H9 (cell line): ENCODE data around the gene TMEM114. TPM values are rescaled to one million over a fixed set of nuclear protein-coding genes. Genes with fewer than 3 reads are reported as not detected.

Experiments used
- DNase-seq: peaks from one replicate; pipeline ENCODE4 v3.0.0-alpha.2; 2017
- H2AFZ ChIP-seq: one replicate; pipeline ENCODE4 v1.6.1; 2013; ENCODE audit warnings: mild to moderate bottlenecking, low read length, control low read depth, moderate library complexity
- H2AK5ac ChIP-seq: 2 replicates; pipeline ENCODE4 v1.6.1; 2013; ENCODE audit warnings: low read length, control low read depth, mixed read lengths; ENCODE audit not compliant: insufficient read length
- H2BK120ac ChIP-seq: one replicate; pipeline ENCODE4 v1.6.1; 2013; ENCODE audit warnings: low read depth, mild to moderate bottlenecking, low read length, control low read depth, inconsistent platforms; ENCODE audit not compliant: poor library complexity, severe bottlenecking
- H2BK12ac ChIP-seq: 2 replicates; pipeline ENCODE4 v1.6.1; 2013; ENCODE audit warnings: low read length, control low read depth, mixed read lengths, low read depth; ENCODE audit not compliant: insufficient read length
- H2BK15ac ChIP-seq: 2 replicates; pipeline ENCODE4 v1.6.1; 2013; ENCODE audit warnings: low read depth, low read length, control low read depth
- H2BK20ac ChIP-seq: one replicate; pipeline ENCODE4 v1.6.1; 2013; ENCODE audit warnings: low read depth, mild to moderate bottlenecking, low read length, control low read depth, inconsistent platforms; ENCODE audit not compliant: poor library complexity, severe bottlenecking
- H2BK5ac ChIP-seq: 2 replicates; pipeline ENCODE4 v1.6.1; 2013; ENCODE audit warnings: low read length, control low read depth, mixed read lengths; ENCODE audit not compliant: insufficient read length
- H3K14ac ChIP-seq: 2 replicates; pipeline ENCODE4 v1.6.1; 2013; ENCODE audit warnings: low read length, control low read depth; ENCODE audit not compliant: insufficient read depth
- H3K18ac ChIP-seq: 2 replicates; pipeline ENCODE4 v1.6.1; 2013; ENCODE audit warnings: low read depth, mild to moderate bottlenecking, mixed read lengths, low read length, control low read depth; ENCODE audit not compliant: insufficient read length
- H3K23ac ChIP-seq: 2 replicates; pipeline ENCODE4 v1.6.1; 2013; ENCODE audit warnings: low read length, control low read depth, mixed read lengths, low read depth; ENCODE audit not compliant: insufficient read length
- H3K23me2 ChIP-seq: 2 replicates; pipeline ENCODE4 v1.6.1; 2013; ENCODE audit warnings: low read depth, mild to moderate bottlenecking, mixed read lengths, low read length, control low read depth; ENCODE audit not compliant: insufficient read length, poor library complexity, severe bottlenecking
- H3K27ac ChIP-seq: 2 replicates; pipeline ENCODE4 v1.5.1; 2013; ENCODE audit warnings: low read length, control low read depth, mixed read lengths, low read depth; ENCODE audit not compliant: insufficient read length
- H3K27me3 ChIP-seq: 2 replicates; pipeline ENCODE4 v1.6.1; 2013; ENCODE audit warnings: low read length, control low read depth, inconsistent platforms; ENCODE audit not compliant: insufficient read depth
- H3K4ac ChIP-seq: 2 replicates; pipeline ENCODE4 v1.6.1; 2013; ENCODE audit warnings: low read depth, mild to moderate bottlenecking, control low read depth, inconsistent platforms, low read length, moderate library complexity
- H3K4me1 ChIP-seq: 2 replicates; pipeline ENCODE4 v1.6.1; 2013; ENCODE audit warnings: low read length, control low read depth, inconsistent platforms; ENCODE audit not compliant: insufficient read depth
- H3K4me2 ChIP-seq: 2 replicates; pipeline ENCODE4 v1.6.1; 2013; ENCODE audit warnings: low read length, control low read depth, mixed read lengths; ENCODE audit not compliant: insufficient read length, insufficient read depth
- H3K56ac ChIP-seq: 2 replicates; pipeline ENCODE4 v1.6.1; 2013; ENCODE audit warnings: low read depth, mild to moderate bottlenecking, mixed read lengths, low read length, control low read depth; ENCODE audit not compliant: insufficient read length
- H3K79me1 ChIP-seq: 2 replicates; pipeline ENCODE4 v1.6.1; 2013; ENCODE audit warnings: low read depth, mild to moderate bottlenecking, moderate library complexity, low read length, control low read depth, inconsistent platforms; ENCODE audit not compliant: insufficient read depth, poor library complexity, severe bottlenecking
- H3K79me2 ChIP-seq: 2 replicates; pipeline ENCODE4 v1.6.1; 2013; ENCODE audit warnings: low read length, control low read depth, inconsistent platforms; ENCODE audit not compliant: insufficient read depth
- H3K9ac ChIP-seq: 2 replicates; pipeline ENCODE4 v1.6.1; 2013; ENCODE audit warnings: low read length, control low read depth, mixed read lengths; ENCODE audit not compliant: insufficient read length; ENCODE audit errors: extremely low read depth
- H3K9me3 ChIP-seq: one replicate; pipeline ENCODE4 v1.6.1; 2013; ENCODE audit warnings: low read depth, low read length, inconsistent platforms; ENCODE audit not compliant: control insufficient read depth
- H3T11ph ChIP-seq: one replicate; pipeline ENCODE4 v1.6.1; 2013; ENCODE audit warnings: mild to moderate bottlenecking, low read length, control low read depth, inconsistent platforms
- H4K20me1 ChIP-seq: one replicate; pipeline ENCODE4 v1.6.1; 2013; ENCODE audit not compliant: control insufficient read depth, insufficient read length, insufficient read depth
- H4K5ac ChIP-seq: 2 replicates; pipeline ENCODE4 v1.6.1; 2013; ENCODE audit warnings: low read depth, mild to moderate bottlenecking, mixed read lengths, low read length, control low read depth; ENCODE audit not compliant: insufficient read length
- H4K8ac ChIP-seq: replicated peaks from 2 replicates; pipeline ENCODE4 v1.6.1; 2013; ENCODE audit warnings: low read length, control low read depth, mixed read lengths, low read depth; ENCODE audit not compliant: insufficient read length
- H4K91ac ChIP-seq: 2 replicates; pipeline ENCODE4 v1.6.1; 2013; ENCODE audit warnings: low read depth, mild to moderate bottlenecking, moderate library complexity, mixed read lengths, low read length, control low read depth; ENCODE audit not compliant: insufficient read length
- H3K27ac Mint-ChIP-seq, 3 experiments: 2 replicates in 2 of 3; 3 replicates in 1 of 3; pipeline ENCODE4 v1.8.0; 2020 to 2021; ENCODE audit warnings: mixed read lengths in 3 of 3, mild to moderate bottlenecking in 1 of 3, moderate library complexity in 1 of 3
- H3K27me3 Mint-ChIP-seq: 2 replicates; pipeline ENCODE4 v1.8.0; 2021; ENCODE audit warnings: low read depth, mild to moderate bottlenecking, moderate library complexity, mixed read lengths
- H3K36me3 Mint-ChIP-seq, 3 experiments: 2 replicates in 2 of 3; 3 replicates in 1 of 3; pipeline ENCODE4 v1.8.0; 2020 to 2021; ENCODE audit warnings: low read depth in 3 of 3, mixed read lengths in 3 of 3; ENCODE audit not compliant: insufficient read depth in 1 of 3
- H3K4me1 Mint-ChIP-seq, 2 experiments: 2 replicates each; pipeline ENCODE4 v1.8.0; 2020; ENCODE audit warnings: mixed read lengths in 2 of 2
- H3K4me3 Mint-ChIP-seq, 2 experiments: 2 replicates in 1 of 2; 3 replicates in 1 of 2; pipeline ENCODE4 v1.8.0; 2020 to 2021; ENCODE audit warnings: mild to moderate bottlenecking in 2 of 2, mixed read lengths in 2 of 2, moderate library complexity in 1 of 2
- H3K9me3 Mint-ChIP-seq, 2 experiments: 2 replicates in 1 of 2; 3 replicates in 1 of 2; pipeline ENCODE4 v1.8.0; 2020; ENCODE audit warnings: mild to moderate bottlenecking in 2 of 2, mixed read lengths in 2 of 2, moderate library complexity in 1 of 2
- CTCF ChIP-seq: fragments of 200-600 bp; sonication (generic); conservative IDR thresholded peaks from 3 replicates; pipeline ENCODE4 v1.8.0; 2021; ENCODE audit warnings: antibody characterized with exemption, mild to moderate bottlenecking
- WGBS: extraction: QIAGEN DNeasy Blood & Tissue Kit; methylation state at CpG from one replicate; pipeline ENCODE4 v1.1.7; 2013; ENCODE audit warnings: missing lambda C conversion rate, low lambda C conversion rate, mixed read lengths; ENCODE audit not compliant: insufficient read length; ENCODE audit errors: extremely low coverage; 5-methylcytosine and 5-hydroxymethylcytosine counted together
- total RNA-seq: library from RNA; stranded (reverse); gene quantifications from 2 replicates; pipeline ENCODE4 v1.2.1, GENCODE V29; 2021

The TMEM114 gene
- total RNA-seq, 1 experiment from 2014 or later, result 0.33 TPM

GRCh38 chr16:8565498-8565897, 24.8 kb downstream of the TMEM114 start:
- Histone ChIP-seq H3K4ac (no peak overlapping the region), H2BK15ac (no peak overlapping the region), H3K27me3 (no peaks in the 10 kb centered on the region), H2BK20ac (no peak overlapping the region), H3K56ac (no peak overlapping the region), H3K23ac (no peak overlapping the region), H2AFZ (no peak overlapping the region), H3K9ac (no peak overlapping the region), H3K4me1 (no peaks in the 10 kb centered on the region; the same call in 1 of the 2 replicates), H3K4me2 (peak overlapping the region; percentile 7), H3K14ac (no peak overlapping the region), H3K23me2 (no peaks in the 10 kb centered on the region), H2BK12ac (no peak overlapping the region), H4K91ac (no peak overlapping the region), H4K5ac (no peak overlapping the region), H3T11ph (no peak overlapping the region), H2AK5ac (no peak overlapping the region), H4K20me1 (no peaks in the 10 kb centered on the region), H2BK120ac (no peak overlapping the region), H2BK5ac (no peak overlapping the region), H3K9me3 (no peaks in the 10 kb centered on the region), H3K18ac (no peak overlapping the region), H3K79me1 (no peaks in the 10 kb centered on the region), H4K8ac (no peak overlapping the region), H3K27ac (no peak overlapping the region), H3K79me2 (no peaks in the 10 kb centered on the region)
- Mint-ChIP-seq H3K4me1 (peaks cover 2 to 13% of the 10 kb centered on the region in 2 experiments), H3K4me3 (no peak overlapping the region), H3K27ac (no peak overlapping the region), H3K36me3 (no peaks in the 10 kb centered on the region), H3K9me3 (peaks cover 2 to 3% of the 10 kb centered on the region in 2 experiments; a peak in 2 of 5 replicates), H3K27me3 (no peaks in the 10 kb centered on the region)
- TF ChIP-seq CTCF, result peak; percentile 13; the same call in 1 of the 3 replicates
- peak; percentile 84 for DNase-seq
- WGBS, result no CpG with 5 or more reads among the region's 10 CpGs
